T-helper 22 cell (primary cell): ENCODE data around the gene SLC5A5.
"Not testable (repeated sequence)": the region's sequence is repeated elsewhere in the genome, so short reads cannot be mapped to it uniquely, and the experiment has no call there.

Source experiments
- DNase-seq: peaks from one replicate; pipeline ENCODE4 v3.0.0-alpha.2; 2020; ENCODE audit warnings: low read depth

The SLC5A5 gene

GRCh38 chr19:17919122-17919521 is 47.4 kb downstream of the SLC5A5 start:
- DNase-seq: not testable (repeated sequence)

- DNase-seq: no peak
Measured at GRCh38 chr19:17920527-17920926, 48.8 kb downstream of the SLC5A5 start.

GRCh38 chr19:17922138-17922537 is 50.4 kb downstream of the SLC5A5 start:
- DNase-seq: no peak

- no peak for DNase-seq
Measured at GRCh38 chr19:17926044-17926443, 54.3 kb downstream of the SLC5A5 start.

GRCh38 chr19:17929056-17929455 is 57.3 kb downstream of the SLC5A5 start:
- DNase-seq: no peak

- no peak for DNase-seq
Measured at GRCh38 chr19:17931532-17932191, 59.9 kb downstream of the SLC5A5 start.

- DNase-seq: peak; percentile 84
Measured at GRCh38 chr19:17932485-17933338, 61.0 kb downstream of the SLC5A5 start, which contains the start of gene CCDC124. Gene CCDC124 (plus strand): TSS chr19:17933015. CDS start chr19:17936421, 3,406 bp downstream.

- no peak for DNase-seq
Measured at GRCh38 chr19:17933414-17934129, 61.8 kb downstream of the SLC5A5 start.

- DNase-seq: no peak
Measured at GRCh38 chr19:17936379-17936778, 64.6 kb downstream of the SLC5A5 start.

- no peak for DNase-seq
Measured at GRCh38 chr19:17937371-17937900, 65.7 kb downstream of the SLC5A5 start.

GRCh38 chr19:17938092-17938845 is 66.5 kb downstream of the SLC5A5 start:
- DNase-seq: peak; percentile 60

GRCh38 chr19:17942181-17942580 is 70.4 kb downstream of the SLC5A5 start:
- no peak for DNase-seq

GRCh38 chr19:17942582-17943273 is 71.0 kb downstream of the SLC5A5 start:
- DNase-seq: no peak

- DNase-seq: no peak
Measured at GRCh38 chr19:17943274-17944221, 71.8 kb downstream of the SLC5A5 start.

GRCh38 chr19:17944301-17944700 is 72.6 kb downstream of the SLC5A5 start:
- no peak for DNase-seq
